HG03354 (cell line): Measurements from ENCODE around the gene GAS7.
A peak's percentile ranks its signal among the peaks of the same experiment; 100 is the strongest.

Experiments used
- ATAC-seq: cut with Tn5 transposase; IDR thresholded peaks from one replicate; pipeline ENCODE4 v1.9.1; 2021; ENCODE audit warnings: mild to moderate bottlenecking; ENCODE audit not compliant: unreplicated experiment, poor library complexity, severe bottlenecking

Gene GAS7

GRCh38 chr17:10205549-10206185 lies 7.3 kb upstream of the GAS7 start:
- ATAC-seq: no peak

- ATAC-seq: no peak
These were observed 3.3 kb upstream of the GAS7 start for GRCh38 chr17:10201680-10202079.

DNA sequence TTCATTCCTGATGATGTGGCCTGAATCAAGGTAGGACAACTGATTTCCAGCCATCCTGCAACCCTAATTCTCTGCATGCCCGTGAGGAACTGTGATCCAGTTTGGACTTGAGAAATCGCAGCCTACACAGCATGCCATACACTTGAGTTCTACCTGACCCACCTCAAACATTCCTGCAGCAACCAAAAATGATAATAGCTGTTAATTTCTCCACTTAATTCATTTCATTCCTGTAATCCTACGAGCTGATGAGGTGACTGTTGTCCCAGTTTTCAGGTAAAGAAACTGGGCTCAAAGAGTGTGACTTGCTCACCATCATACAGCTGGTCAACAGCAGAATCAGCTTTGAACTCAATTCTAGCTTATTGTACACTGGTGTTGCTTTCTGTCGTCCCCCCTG lies 2.2 kb upstream of the GAS7 start:
- ATAC-seq: no peak

DNA sequence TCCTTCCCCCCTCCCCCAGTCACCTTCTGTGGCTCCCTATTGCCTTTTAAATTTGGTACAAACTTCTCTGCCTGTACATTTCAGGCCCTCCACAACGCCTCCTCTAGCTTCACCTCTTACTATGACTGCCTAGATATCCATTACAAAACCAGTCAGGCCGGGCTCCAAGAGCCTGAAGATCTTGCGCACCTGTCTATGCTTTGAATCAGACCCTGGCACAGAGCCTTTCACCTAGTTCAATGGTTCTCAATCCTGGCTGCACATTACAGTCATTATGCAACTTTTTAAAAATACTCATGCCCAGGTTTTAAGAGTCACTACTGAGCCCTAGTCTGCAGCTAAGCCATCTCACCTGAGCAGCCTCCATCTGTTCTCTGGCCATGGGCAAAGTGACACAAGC lies 1.6 kb upstream of the GAS7 start:
- ATAC-seq: no peak

GRCh38 chr17:10197721-10198508 lies 491 bp downstream of the GAS7 start:
- ATAC-seq: peak; percentile 23

- no peak for ATAC-seq
These were observed 1.1 kb downstream of the GAS7 start for GRCh38 chr17:10197362-10197720.

DNA sequence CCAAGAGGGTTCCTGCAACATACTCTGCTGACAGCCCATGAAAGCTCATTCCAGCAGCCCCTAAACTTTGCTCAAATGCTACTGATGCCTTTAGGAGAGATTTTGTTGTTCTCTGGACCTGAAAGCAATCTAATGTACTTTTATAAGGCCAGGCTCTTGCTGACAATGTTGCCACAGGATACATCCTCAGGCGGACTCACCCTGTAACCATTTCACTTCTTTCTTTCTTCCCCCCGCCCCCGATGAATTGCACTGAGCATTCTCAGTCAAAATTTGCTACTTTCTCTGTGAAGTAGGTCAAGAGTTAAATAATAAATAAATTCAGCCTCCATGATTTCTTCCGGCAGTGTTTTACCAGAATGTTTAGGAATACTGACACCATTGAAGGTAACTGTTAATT lies 1.5 kb downstream of the GAS7 start:
- no peak for ATAC-seq

DNA sequence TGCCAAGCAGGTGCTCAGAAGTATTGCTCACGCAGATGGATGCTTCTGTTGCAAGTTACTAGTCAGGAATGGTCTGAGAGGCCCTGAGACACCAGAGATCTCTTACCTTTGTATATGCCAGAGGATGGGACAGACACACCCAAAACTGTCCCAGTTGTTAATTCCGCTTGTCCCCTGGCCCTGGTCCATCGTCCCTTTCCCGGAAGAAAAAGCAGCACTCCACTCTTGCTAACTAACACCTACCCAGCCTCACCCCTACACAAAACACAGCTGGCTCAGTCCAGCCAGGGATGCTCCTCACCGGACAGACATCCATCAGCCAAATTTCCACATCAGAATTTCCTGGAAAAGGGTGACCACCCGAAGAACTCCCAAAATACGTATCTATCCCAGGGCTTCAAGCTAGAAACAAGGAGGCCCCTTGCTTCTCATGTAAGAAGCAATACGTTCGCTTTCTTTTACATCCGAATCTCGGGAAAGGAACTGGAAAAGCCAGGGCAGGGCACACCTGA lies 2.0 kb downstream of the GAS7 start:
- no peak for ATAC-seq

- no peak for ATAC-seq
These were observed 3.2 kb downstream of the GAS7 start for GRCh38 chr17:10195090-10195805.

DNA sequence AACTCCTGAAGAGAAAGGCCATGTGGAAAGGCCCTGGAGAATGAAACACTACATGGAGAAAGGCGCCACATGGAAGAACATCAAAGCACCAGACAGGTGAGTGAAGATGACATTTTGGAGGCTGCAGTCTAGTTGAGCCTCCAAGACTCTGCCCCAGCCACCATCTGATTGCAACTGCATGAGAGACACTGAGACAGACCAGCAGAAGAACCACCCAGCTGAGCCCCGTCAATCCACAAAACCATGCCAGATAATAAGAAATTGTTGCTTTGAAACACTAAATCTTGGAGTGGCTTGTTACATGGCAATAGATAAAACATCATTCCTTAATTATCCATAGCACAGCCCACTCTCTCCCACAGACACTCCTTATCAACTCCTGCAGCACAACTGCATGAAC lies 4.8 kb downstream of the GAS7 start:
- ATAC-seq: no peak

- ATAC-seq: no peak
These were observed 5.4 kb downstream of the GAS7 start for GRCh38 chr17:10192972-10193371.

GRCh38 chr17:10192461-10192860 lies 5.9 kb downstream of the GAS7 start:
- ATAC-seq: no peak

DNA sequence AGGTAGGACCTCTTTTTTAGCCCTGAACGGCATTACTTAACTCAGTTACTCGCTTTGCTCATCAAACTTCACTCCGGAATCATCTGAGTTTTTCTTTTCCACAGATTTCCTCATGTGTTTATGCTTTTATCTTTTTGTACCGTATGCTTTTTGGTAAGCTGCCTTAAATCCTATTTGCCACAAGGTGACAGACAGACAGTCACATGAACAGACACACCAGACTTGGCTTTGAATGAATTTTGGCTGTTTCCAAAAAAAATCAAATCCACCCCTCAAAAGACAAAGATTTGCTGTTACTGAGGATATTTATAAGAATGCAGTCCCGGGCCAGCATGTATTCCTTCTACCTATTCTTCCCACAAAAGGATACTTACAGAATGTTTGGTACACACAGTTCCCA lies 10.9 kb downstream of the GAS7 start:
- no peak for ATAC-seq

DNA sequence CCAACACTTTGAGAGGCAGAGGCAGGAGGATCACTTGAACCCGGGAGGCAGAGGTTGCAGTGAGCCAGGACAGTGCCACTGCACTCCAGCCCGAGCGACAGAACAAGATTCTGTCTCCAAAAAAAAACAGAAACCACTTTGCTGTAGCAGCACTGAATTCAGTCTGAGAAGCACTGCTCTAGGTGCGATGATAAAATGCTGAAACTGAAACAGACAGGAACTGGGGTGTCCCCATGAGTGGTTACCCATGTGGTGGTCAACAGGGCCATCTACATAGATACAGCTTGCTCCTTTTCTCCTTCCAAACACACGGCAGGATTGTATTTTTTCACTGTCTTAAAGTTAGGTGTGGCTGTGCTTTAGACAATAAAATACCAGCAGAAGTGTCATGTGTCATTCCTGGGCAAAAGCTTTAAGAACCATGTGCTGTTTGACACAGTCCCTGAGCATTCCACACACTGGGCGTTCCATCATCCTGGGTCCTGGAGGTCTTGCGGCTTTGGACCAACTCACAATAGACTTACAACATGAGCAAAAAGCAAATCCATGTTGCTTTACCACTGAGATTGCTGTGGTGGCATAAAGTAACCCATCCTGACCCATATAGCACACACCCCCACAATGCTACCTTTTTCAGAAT lies 11.5 kb downstream of the GAS7 start:
- no peak for ATAC-seq

GRCh38 chr17:10183931-10184930 lies 14.2 kb downstream of the GAS7 start:
- no peak for ATAC-seq

DNA sequence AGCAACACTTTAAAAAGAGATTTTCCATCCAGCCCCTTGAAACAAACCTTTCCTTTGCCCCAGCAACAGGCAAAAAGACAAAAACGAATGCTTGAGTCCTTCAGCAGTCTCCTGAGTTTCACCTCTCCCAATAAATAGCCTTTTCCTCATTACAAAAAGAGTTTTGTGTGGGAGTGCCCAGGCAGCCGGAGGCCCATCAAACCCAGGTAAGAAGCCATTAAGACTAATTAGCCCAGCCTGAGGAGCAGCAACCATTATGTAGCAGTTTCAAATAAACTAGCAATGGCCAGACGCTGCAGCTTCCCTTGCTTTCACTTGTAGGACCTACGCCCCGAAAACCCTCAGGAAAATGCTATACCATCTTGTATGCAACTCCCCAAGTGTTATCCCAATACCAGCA lies 15.6 kb downstream of the GAS7 start:
- no peak for ATAC-seq

DNA sequence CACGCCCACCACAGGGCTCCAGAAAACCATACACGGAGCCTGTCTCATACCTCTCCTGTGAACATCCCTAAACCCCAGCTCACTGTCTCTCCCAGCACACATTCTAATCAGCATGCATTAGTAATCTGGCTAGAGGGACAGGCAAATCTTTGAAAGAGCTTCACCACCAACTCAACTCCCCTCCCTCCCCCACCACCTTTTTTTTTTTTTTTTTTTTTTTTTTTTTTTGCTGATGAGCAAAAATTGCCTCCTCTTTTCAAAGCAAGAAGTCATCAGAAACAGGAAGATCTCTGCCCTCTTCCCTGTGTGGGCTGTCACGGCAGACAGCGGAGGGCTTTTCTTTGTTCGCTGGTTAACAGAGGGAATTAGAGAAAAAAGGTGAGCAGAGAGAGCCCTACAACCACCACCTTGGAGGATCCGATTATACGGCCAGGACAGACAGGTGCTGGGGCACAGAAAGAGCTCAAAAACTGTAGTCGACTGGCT lies 19.9 kb downstream of the GAS7 start:
- ATAC-seq: no peak

DNA sequence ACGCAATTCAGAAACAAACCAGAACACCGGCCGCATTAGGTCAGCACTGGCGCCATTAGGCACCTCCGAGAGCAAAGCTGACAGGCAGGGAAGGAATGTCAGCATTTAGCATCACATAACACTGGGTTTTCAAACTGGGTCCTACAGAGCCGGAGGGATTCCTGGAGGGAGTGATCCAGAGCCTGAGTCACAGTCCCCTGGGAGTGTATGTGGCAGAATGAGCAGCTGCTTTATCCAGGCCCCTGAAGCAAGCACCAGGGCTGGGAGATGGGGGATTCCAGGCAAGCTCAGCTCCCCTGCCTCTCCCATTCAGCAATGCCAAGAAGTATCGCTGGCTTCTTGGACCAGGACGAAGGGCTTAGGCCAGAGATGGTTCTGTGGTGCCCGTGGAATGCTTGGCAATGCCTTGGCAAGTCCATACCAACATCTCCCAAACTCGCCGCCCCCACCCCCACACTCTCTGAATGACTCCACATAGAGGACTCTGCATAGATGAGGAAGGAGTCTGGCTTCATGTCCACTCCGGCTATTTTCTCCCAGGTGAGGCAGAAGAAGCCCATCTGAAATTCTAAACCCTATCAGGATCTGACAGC lies 20.4 kb downstream of the GAS7 start:
- ATAC-seq: no peak
